Measurements from ENCODE around the gene UTP4.
A peak's percentile ranks its signal among the peaks of the same experiment; 100 is the strongest.

DNA sequence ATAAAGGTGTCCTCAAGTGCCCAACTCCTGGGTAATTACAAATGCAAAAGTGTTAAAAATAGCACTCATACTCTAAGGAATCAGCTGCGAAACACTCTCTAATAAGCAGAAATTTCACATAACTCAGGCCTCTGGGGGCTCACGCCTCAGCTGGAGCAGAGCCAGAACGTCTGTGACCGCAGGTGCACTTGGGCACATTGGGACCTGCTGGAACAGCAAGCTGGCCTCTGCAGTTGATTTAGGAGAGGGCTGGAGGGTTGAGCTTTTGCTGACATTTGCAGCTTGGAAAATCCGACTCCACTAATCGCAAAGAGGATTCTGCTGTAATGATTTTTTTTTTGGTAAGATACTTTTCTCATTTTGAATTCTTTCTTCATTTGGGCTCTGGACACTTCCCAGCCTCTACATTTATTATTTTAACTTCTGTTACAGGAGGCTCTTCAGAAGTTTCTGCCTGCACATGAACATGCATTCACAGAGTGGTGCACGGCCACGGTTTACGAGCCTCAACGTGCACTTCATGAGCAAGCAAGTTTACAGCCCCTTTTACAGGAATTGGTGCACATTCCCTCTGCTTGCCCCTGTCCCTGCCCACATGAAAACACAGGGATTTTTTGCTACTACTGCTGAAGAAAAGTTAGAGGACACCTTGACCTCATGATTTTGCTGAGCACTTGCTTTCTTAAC, 50.4 kb downstream of the UTP4 start:
- TF ChIP-seq, protein P1, sequence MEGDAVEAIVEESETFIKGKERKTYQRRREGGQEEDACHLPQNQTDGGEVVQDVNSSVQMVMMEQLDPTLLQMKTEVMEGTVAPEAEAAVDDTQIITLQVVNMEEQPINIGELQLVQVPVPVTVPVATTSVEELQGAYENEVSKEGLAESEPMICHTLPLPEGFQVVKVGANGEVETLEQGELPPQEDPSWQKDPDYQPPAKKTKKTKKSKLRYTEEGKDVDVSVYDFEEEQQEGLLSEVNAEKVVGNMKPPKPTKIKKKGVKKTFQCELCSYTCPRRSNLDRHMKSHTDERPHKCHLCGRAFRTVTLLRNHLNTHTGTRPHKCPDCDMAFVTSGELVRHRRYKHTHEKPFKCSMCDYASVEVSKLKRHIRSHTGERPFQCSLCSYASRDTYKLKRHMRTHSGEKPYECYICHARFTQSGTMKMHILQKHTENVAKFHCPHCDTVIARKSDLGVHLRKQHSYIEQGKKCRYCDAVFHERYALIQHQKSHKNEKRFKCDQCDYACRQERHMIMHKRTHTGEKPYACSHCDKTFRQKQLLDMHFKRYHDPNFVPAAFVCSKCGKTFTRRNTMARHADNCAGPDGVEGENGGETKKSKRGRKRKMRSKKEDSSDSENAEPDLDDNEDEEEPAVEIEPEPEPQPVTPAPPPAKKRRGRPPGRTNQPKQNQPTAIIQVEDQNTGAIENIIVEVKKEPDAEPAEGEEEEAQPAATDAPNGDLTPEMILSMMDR (IDR thresholded peaks at IDR 0.05; ENCODE audit: low read depth, low read length): no peak
- TF ChIP-seq POLR2A (IDR thresholded peaks at IDR 0.05; ENCODE audit: extremely low read depth, insufficient read length) (no peak), MYC (IDR thresholded peaks at IDR 0.05; ENCODE audit: low read depth, low read length) (no peak)
- TF ChIP-seq, protein P2, sequence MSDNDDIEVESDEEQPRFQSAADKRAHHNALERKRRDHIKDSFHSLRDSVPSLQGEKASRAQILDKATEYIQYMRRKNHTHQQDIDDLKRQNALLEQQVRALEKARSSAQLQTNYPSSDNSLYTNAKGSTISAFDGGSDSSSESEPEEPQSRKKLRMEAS (IDR thresholded peaks at IDR 0.05; ENCODE audit: low read depth, low read length): peak; percentile 16; the same call in 1 of the 2 replicates
